GM21360 (cell line): Measurements from ENCODE around the gene ABCA4.
"Not testable (repeated sequence)": the region's sequence is repeated elsewhere in the genome, so short reads cannot be mapped to it uniquely, and the experiment has no call there.

Experiments used
- ATAC-seq: cut with Tn5 transposase; IDR thresholded peaks from one replicate; pipeline ENCODE4 v1.9.1; 2021; ENCODE audit warnings: mild to moderate bottlenecking, moderate library complexity; ENCODE audit not compliant: unreplicated experiment

ABCA4 gene

DNA sequence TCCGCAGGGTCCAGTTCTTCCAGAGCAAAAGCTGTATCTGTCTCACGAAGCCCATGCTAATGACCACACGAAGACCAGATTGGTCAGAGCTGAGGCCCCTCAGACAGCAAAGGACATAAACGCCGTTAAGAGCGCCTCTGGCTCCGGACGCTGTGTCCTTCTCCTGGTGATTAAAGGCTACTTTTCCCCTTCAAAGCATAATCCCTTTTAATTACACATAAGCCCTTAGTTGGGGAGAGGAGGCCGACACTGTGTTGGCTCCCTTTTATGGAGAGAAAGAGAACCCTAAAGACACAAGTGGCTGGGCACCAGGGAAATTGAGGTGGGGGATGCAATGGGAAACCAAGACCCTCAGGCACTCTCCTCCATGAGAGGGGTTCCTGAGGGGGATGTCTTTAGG lies at the start of gene ABCA4:
TSS of gene ABCA4 (minus strand) at position 158 of the 400 bp plus-strand sequence. CDS start at position 55, 103 bp downstream.
- no peak for ATAC-seq

DNA sequence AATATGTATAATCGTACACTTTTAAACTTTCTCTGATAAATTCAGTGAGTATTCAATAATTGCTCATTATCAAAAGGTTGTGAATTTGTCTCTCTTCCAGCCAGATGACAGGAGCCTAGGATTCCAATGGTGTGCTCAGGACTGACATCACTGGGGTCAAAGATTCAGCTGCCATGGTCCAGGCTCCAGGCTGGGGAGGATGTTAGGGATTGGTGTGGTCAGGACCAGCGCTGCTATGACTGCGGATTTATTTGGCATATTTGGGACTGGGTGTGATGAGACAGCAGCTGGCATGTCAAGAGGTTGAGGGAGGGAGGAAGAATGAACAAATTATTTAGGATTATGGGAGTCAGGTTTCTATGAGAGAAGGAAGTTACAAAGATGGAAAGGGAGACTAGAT lies 48.2 kb upstream of the ABCA4 start:
- no peak for ATAC-seq

DNA sequence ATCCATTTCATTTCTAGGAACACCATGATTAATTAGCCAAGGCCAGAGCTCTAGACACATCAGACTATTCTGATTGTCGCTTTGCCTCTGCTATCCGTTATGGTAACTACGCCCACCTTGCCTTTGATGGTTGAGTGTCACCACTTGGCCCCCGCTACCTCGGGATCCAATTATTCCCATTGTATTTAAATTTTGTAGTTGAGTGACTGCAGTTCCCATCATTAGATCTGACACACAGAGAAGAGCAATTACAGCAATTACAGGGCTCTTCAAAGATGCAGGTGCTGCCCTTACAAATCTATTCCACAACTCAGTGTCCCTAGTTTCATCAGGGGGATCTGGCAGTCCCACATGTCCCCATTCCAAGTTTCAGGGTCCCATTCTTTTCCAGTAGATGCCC lies 44.9 kb upstream of the ABCA4 start:
- no peak for ATAC-seq

DNA sequence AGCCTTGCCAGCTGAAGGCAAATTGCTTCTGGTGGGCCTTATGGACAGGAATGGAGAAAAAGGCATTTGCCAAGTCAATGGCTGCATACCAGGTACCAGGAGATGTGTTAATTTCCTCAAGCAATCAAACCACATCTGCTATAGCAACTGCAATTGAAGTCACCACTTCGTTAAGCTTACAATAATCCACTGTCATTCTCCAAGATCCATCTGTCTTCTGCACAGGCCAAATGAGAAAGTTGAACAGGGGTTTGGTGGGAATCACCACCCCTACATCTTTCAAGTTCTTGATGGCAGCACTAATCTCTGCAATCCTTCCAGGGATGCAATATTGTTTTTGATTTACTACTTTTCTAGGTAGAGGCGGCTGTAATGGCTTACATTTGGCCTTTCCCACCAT lies 43.9 kb upstream of the ABCA4 start:
- ATAC-seq, result not testable (repeated sequence)

DNA sequence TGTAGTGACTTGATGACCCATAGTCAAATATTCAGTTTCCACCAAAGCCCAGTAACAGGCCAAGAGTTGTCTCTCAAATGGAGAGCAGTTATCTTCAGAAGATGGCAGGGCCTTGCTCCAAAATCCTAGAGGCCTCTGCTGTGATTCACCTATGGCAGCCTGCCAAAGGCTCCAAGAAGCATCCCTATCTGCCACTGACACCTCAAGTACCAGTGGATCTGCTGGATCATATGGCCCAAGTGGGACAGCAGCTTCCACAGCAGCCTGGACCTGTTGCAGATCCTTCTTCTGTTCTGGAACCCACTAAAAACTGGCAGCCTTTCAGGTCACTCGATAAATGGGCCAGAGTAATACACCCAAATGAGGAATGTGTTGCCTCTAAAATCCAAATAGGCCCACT lies 43.2 kb upstream of the ABCA4 start:
- ATAC-seq, result not testable (repeated sequence)

DNA sequence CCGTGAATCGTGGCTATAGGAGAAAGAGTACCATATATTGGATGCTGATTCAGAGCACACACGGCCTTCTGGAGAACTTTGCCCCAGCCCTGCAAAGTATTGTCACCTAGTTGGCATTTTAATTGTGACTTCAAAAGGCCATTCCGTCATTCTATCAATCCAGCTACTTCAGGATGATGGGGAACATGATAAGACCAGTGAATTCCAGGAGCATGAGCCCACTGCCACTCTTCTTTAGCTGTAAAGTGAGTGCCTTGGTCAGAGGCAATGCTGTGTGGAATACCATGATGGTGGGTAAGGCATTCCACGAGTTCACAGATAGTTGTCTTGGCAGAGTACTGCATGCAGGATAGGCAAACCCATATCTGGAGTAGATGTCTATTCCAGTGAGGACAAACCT lies 42.3 kb upstream of the ABCA4 start:
- not testable (repeated sequence) for ATAC-seq

DNA sequence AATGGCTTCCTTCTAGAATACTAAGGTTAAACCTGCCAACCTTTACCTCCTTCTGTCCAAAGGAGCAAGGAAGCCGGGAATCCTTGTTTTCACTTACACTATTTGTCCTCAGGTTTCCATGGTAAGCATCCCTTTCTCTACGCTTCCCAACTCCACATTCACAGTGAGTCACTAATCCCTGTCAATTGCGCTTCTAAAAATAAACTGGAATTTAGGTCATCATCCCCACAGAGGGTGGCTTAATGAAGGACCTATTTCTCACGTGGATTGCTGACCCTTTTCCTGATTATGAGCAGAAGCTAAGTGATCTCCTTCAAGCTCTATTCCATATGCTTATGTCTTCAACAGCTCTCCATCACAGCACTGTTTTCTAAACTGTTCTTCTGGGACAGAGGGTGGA lies 39.9 kb upstream of the ABCA4 start:
- no peak for ATAC-seq

DNA sequence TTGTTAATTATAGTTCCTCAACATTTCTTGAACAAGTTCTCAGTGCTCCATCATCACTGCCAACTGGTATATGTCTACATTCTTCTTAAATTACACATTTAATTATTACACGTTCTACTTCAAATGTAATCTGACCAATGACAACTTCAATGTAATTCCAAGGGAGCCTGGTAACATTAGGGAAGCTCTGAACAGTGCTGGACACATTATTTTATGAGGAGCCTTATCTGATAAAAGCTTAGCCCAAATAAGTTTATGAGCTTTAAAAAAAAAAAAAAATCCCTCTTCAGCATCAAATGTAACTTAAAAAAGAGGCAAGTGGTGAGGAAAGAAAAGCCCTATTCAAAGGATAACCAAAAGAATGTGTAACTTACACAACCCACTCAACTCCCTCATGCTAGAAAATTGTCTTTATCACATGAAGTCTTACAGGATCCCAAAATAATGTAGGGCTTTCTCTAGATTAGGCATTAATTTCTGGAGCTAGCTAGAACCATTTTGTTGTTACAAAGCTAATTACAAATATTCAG lies 35.2 kb upstream of the ABCA4 start:
- no peak for ATAC-seq

DNA sequence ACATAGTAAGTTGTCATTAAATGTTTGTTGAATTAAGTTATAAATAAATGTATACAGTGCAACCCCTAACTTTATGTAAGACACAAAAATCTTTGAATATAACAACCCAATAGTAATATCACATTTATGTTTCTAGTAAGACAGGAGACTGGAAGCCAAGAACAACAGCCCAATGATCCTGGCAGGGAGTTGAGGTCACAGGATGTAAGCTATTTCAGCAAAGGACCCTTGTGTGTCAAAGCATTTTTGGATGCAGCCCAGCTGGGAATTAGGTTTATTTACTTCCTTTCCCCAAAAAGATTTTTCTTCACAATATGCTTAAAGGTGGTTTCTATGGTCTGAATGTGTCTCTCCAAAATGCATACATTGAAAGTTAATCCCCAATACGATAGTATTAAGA lies 34.0 kb upstream of the ABCA4 start:
- ATAC-seq, result no peak

DNA sequence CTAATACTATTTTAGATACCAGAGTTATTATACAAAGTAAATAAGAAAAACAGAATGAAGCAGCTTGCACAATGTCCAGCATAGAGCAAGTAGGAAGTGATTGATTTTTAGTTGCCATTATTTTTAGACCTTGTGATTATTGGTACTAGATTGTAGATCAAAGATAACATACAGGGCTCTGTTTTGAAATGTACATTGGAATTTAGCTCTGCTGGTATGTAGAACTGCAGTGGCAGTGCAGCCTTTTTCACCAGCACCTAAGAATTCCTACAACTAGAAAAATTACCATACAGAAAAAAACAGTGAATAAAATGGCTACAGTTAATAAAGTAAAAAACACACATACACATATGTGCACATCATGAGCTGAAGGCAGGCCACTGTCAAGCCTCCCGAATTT lies 32.2 kb upstream of the ABCA4 start:
- no peak for ATAC-seq

DNA sequence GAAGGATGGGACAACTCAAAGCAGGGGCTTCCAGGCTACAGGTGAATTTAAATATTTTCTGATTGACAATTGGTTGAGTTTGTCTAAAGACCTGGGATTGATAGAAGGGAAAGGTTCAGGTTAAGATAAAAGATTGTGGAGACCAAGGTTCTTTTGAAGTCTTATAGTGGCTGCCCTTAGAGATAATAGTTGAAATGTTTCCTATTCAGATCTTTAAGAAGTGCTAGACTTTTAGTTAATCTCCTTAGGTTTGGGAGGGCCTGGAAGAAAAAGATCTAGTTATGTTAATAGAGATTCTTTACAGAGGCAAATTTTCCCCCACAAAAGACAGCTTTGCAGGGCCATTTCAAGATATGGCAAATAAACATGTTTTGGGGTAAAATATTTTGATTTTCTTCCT lies 28.2 kb upstream of the ABCA4 start:
- ATAC-seq, result not testable (repeated sequence)

DNA sequence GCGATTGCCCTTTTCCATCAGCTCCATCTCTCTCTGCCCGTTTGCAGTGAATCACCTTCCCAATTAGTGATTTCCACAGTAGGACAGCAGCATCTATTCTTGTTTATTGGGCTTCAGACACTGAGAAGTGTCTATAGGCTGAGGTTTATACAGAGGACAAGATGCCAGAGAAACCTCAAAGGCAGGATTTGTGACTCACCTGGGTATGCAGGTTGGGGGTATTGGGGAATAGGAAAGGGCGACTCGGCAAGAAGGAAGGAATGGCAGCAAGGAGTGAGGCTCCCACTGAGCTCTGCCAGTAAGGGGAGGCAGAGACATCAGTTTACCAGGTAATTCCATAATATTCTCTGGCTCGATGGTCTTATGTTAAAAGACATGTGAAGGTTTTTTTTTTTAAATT lies 25.3 kb upstream of the ABCA4 start:
- ATAC-seq, result no peak

DNA sequence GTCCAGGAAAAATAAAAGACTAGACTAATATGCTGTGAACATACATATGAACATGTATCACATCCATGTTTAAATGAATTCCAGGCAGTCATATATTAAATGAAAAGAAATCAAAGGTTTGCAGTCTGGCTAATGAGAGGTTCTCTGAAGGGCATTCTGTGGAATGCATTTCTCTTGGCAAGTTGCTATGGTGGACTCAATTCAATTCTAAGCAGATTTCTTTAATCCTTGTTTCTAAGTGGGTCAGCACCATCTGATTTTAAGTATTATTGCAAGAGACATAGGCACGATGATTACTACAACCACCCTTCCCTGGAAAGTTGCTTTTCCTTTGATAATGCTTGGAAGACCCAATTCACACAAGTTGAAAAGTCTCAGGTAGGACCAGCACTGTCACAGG lies 23.9 kb upstream of the ABCA4 start:
- ATAC-seq, result no peak

DNA sequence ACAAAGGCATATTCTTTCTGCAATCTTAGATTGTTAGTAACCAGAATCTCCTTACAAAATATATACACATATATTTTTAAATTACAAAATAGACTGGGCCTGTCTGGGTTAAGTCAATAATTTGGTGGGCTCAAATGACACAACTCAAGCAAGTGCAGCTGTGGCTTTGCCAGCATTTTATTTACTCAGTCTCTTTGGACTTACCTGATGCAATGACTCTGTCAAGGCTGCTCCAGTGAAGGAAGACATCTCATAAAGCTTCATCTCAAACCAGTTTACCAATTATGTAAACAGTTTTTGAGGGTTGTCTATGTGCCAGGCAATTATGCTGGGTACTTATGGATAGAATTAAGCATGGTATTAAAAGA lies 22.8 kb upstream of the ABCA4 start:
- ATAC-seq, result no peak

DNA sequence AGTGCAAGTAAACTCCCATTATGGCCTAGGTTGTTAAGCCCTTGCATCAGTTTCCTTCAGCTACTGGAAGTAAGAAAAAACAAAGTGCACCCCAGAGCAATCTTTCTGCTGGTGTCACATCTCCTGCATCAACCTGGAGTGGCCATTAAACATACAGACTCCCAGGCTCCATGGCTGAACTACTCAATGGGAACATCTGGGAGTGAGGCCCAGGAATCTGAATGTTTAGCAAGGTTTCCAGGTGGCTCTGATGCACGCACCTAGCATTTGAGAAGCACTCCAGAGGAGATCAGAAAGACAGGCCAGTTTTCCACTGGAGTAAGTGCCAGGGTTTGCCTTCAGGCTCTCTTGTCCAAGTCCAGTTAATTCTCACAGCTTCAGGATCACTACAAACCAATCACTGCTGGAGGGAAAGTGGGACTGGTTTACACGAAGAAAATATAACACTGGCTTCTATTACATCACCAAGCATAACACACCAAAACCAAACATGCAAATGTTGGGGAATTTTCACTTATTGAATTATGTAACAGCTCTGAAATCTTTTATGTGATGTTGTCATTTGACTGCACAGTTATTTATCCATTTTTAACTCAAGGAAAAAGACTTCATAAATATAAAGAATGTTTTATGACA lies 22.3 kb upstream of the ABCA4 start:
- ATAC-seq, result no peak

DNA sequence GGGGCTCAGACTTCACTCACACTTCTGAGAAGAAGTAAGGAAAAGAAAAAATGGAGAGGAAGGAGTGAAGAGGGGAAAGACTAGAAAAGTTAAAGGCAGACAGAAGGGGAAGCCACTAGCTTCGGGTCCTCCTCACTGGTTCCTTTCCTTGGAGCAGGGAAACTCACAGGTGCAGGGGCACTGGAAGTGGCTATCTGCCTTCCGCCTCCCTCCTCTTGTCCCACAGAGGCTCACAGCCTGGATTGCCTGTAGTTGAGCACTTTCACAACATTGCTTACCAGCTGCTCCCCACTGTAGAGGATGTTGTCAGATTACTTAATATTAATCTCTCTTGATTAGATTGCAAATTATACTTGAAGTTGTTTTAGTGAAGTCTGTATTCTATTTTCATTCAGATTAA lies 21.6 kb upstream of the ABCA4 start:
- ATAC-seq, result no peak

DNA sequence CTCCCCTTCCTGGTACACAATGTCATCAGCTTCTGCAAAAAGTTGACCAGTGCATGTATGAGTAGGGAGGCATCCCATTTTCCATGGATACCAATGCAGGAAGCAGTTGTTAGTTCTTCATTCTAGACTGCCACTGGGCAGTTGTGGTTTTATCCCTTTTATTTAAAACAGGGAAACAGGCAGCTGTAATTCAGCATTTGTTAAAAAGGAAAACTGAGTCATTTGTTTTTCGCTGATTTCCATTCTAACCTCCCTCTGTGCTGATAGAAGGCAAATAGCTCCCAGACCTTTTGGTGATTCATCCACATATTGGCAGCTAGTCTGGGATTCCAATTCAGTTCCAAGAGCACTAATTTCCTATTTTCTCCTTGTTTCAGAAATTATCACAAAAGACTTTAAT lies 21.1 kb upstream of the ABCA4 start:
- no peak for ATAC-seq

DNA sequence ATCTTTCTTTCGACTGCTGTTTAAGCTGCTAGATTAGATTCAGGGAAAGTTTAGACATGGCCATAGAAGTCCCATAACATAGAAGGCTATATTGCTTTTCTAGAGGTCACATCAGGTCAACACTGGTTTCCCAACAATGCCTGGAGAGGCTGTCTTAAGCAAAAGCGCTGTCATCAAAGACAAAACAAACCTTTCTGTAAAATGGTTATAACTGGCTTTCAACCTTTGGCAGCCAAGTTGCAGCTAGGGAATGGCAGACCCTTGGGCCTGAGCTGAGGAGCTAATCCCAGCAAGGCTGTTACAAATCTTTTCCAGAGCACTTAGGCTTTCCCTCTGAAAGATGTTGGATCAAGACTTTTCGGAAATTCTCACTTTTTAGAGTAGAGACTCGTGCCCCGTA lies 11.2 kb upstream of the ABCA4 start:
- ATAC-seq, result no peak

DNA sequence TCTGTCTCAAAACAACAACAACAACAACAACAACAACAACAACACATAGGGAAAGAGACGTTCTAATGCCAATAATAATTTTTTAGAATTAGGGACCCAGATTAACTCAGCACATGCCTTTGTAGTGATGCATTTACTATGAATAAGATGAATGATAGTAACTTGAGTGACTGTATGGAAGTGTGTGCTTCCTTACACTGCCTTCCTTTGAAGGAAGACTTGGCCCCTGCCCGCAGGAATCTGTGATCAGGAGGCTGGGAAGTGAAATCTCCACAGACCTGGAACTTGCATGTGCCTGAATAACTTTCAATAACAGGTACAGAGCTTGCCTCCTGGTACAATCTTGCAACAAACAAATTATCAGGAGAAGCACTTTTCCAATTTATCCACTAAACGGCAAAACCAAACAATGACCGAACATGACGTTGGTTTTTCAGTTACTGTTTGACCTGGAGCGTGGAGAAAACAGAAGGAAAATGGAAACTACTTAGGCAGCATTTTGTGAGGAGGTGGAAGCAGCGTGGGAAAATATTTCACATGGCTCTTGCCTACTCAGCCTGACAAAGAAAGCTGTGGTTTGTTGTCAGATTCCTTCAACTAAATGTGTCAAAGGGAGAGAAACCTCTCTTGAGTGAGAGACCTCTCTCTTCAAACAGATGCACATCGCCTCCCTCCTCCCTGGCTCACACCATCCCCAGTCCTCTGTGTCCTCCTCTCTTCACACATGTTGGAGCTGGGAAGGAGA lies 10.1 kb upstream of the ABCA4 start:
- no peak for ATAC-seq

DNA sequence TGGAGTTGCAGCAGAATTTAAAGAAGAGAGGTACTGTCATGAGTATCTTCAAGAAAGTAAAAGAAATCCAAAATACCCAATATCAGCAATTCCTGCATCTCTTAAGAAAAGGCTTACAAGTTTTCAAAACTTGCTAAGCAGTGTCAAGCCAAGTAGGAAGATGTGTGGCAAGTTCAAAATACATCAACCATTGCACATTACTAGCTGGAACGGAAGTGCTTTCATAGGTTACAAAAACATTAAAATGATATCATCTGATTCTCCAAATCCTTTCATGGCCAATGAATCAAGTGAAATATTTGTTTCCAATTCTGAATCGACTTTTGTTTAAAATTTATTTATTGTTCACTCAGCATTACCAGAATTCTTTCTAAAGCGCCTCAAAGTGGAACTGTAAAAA lies 5.7 kb upstream of the ABCA4 start:
- no peak for ATAC-seq

DNA sequence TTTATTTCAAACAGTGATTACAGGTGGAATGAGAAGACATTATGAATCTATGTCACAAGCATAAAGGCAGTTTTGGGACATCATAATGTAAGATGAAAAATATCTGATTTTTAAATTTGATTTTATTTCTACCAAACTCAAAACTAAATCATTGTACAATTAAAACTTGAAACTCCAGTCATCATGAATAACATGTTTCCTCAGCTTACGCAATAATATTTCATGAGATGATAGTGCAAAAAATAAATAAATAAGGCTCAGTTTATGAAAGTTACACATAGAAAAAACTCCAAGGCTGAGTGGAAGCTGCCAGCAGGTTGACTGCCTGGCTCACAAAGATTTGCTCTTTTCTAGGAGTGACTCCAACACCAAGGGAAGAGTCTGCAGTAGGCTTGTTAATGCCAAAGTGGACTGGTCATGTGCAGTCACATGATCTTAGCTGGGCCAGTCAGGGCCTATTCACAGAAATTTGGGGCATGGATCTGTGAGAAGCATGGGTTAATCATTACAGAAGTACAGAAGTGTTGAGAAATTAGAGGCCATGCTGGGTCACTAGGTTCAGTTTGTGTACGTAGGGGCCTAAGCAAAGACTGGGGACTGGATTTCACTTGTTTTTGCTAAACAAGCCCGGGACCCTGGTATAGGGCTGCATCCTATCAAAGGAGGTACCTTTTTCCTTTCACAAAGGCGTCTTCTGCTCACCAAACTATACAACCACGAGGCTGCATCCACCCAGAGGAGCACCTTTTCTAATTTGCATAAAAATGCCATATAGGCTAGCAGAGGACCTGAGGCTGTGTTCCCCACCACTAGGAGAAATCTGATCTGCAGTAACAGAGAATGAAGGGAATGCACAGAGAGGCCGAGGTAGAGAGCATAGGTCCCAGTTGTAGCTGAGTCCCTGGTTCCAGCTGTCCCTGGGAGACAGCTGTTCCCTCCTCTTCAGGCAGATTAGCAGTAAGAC lies 4.9 kb upstream of the ABCA4 start:
- ATAC-seq, result no peak
